Thoracic aorta (tissue), 2 donors: ENCODE measurements around the gene GABRA4. TPM values are rescaled to one million over a fixed set of nuclear protein-coding genes. Genes with fewer than 3 reads are reported as not detected.

Experiments used
- ATAC-seq: fragments of 150-250 bp; one replicate; pipeline ENCODE4 v1.8.0; 2017; ENCODE audit warnings: low read depth; ENCODE audit not compliant: insufficient number of reproducible peaks, low FRiP score
- DNase-seq: peaks from one replicate; pipeline ENCODE4 v3.0.0-alpha.2; 2020; ENCODE audit warnings: low spot score
- H3K27ac ChIP-seq, 2 donors: fragments of 200-600 bp; sonication (generic); 1 replicate in 1 of 2; 2 replicates in 1 of 2; pipeline ENCODE4 v1.5.1; 2016; ENCODE audit warnings: mild to moderate bottlenecking in 2 of 2, moderate library complexity in 2 of 2
- H3K27me3 ChIP-seq: fragments of 200-600 bp; sonication (generic); replicated peaks from 2 replicates; pipeline ENCODE4 v1.6.0; 2016; ENCODE audit warnings: mild to moderate bottlenecking; ENCODE audit not compliant: insufficient read depth
- H3K36me3 ChIP-seq: fragments of 200-600 bp; sonication (generic); one replicate; pipeline ENCODE4 v1.5.1; 2016
- H3K4me1 ChIP-seq, 2 donors: fragments of 200-600 bp; sonication (generic); 1 replicate in 1 of 2; 2 replicates in 1 of 2; pipeline versions ENCODE4 v1.5.1 to v1.6.0; 2016; ENCODE audit warnings: low read depth in 2 of 2, mild to moderate bottlenecking in 1 of 2; ENCODE audit not compliant: control insufficient read depth in 1 of 2
- H3K4me3 ChIP-seq: fragments of 200-600 bp; sonication (generic); 2 replicates; pipeline ENCODE4 v1.5.1; 2016; ENCODE audit warnings: mild to moderate bottlenecking
- H3K9me3 ChIP-seq: fragments of 200-600 bp; sonication (generic); 2 replicates; pipeline ENCODE4 v1.5.1; 2016
- CTCF ChIP-seq: fragments of 200-600 bp; sonication (generic); IDR thresholded peaks from one replicate; pipeline ENCODE4 v1.5.1; 2019; ENCODE audit warnings: antibody characterized with exemption
- total RNA-seq, 2 donors: library from RNA; depleted of rRNA; stranded (reverse); fragments of >200 nt; gene quantifications; one replicate each; pipeline versions ENCODE4 v1.1.0 to v1.2.3, GENCODE V29; 2016

GABRA4 gene
- total RNA-seq, 2 donors from 2014 or later = 0.14 TPM; not detected in 1

- no peak for ATAC-seq
- H3K4me3 ChIP-seq = no peak overlapping the region
- H3K36me3 ChIP-seq = no peaks in the 10 kb centered on the region
- no peaks in the 10 kb centered on the region for H3K27me3 ChIP-seq
- no peak for TF ChIP-seq CTCF
- H3K9me3 ChIP-seq = no peaks in the 10 kb centered on the region
- H3K4me1 ChIP-seq = no peaks in the 10 kb centered on the region
- no peak overlapping the region for H3K27ac ChIP-seq
- no peak for DNase-seq
These were observed 118.6 kb downstream of the GABRA4 start for GRCh38 chr4:46874811-46875210.

- no peak for TF ChIP-seq CTCF
- no peak overlapping the region for H3K4me3 ChIP-seq
- ATAC-seq = no peak
These were observed 123.0 kb downstream of the GABRA4 start for GRCh38 chr4:46870411-46870810.

More at GRCh38 chr4:46870411-46870810, 123.0 kb downstream of the GABRA4 start:
- Histone ChIP-seq H3K27me3 (no peaks in the 10 kb centered on the region), H3K9me3 (no peaks in the 10 kb centered on the region), H3K36me3 (no peaks in the 10 kb centered on the region), H3K27ac (no peak overlapping the region), H3K4me1 (no peaks in the 10 kb centered on the region)
- no peak for DNase-seq

Other genes starting within 250 kb of the GABRA4 start
- gene COX7B2, start 84.3 kb downstream of the GABRA4 start, total RNA-seq = not detected
- not detected for gene GABRB1, start 38.0 kb upstream of the GABRA4 start, total RNA-seq